Measurements from ENCODE around the gene ECE2.

DNA sequence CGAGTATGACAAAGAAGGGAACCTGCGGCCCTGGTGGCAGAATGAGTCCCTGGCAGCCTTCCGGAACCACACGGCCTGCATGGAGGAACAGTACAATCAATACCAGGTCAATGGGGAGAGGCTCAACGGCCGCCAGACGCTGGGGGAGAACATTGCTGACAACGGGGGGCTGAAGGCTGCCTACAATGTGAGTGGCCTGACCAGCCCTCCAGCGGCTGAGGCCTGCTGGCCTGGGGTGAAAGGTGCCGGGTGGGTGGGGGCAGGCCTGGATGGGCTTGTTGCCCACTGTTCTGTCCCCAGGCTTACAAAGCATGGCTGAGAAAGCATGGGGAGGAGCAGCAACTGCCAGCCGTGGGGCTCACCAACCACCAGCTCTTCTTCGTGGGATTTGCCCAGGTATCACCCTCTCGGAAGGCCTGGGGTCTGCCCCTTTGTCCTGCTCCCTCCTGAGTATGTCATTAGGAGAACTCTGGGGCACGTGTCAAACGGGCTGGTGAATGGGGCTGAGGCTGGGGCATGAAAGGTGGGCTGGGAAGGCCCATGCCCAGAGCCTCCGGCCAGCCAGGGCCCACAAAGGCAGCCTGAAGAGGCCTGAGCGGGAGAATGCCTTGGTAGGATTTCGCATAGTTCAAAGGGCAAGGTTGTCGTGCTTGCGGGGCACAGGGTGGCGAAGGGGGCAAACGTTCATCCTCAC lies 15.4 kb downstream of the ECE2 start:
- TF ChIP-seq, protein P1, sequence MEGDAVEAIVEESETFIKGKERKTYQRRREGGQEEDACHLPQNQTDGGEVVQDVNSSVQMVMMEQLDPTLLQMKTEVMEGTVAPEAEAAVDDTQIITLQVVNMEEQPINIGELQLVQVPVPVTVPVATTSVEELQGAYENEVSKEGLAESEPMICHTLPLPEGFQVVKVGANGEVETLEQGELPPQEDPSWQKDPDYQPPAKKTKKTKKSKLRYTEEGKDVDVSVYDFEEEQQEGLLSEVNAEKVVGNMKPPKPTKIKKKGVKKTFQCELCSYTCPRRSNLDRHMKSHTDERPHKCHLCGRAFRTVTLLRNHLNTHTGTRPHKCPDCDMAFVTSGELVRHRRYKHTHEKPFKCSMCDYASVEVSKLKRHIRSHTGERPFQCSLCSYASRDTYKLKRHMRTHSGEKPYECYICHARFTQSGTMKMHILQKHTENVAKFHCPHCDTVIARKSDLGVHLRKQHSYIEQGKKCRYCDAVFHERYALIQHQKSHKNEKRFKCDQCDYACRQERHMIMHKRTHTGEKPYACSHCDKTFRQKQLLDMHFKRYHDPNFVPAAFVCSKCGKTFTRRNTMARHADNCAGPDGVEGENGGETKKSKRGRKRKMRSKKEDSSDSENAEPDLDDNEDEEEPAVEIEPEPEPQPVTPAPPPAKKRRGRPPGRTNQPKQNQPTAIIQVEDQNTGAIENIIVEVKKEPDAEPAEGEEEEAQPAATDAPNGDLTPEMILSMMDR (IDR thresholded peaks at IDR 0.05), result no peak
- TF ChIP-seq FOXK1 (CRISPR knock-in tag; IDR thresholded peaks at IDR 0.05), result no peak
- no peak for TF ChIP-seq GABPB1 (CRISPR knock-in tag; IDR thresholded peaks at IDR 0.05)
- TF ChIP-seq, protein P2, sequence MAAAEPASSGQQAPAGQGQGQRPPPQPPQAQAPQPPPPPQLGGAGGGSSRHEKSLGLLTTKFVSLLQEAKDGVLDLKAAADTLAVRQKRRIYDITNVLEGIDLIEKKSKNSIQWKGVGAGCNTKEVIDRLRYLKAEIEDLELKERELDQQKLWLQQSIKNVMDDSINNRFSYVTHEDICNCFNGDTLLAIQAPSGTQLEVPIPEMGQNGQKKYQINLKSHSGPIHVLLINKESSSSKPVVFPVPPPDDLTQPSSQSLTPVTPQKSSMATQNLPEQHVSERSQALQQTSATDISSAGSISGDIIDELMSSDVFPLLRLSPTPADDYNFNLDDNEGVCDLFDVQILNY (CRISPR knock-in tag; IDR thresholded peaks at IDR 0.05), result no peak

Measured in WTC11 (cell line).